MM.1S (cell line): ENCODE measurements around the gene SHMT1.
"Not testable (repeated sequence)": the region's sequence is repeated elsewhere in the genome, so short reads cannot be mapped to it uniquely, and the experiment has no call there.

ENCODE experiments used
- EZH2 ChIP-seq: fragments of 300-600 bp; sonication (generic); optimal IDR thresholded peaks from 2 replicates; pipeline ENCODE3; 2017; ENCODE audit warnings: low read depth, mild to moderate bottlenecking, antibody characterized with exemption, low read length, mixed read lengths
- TF ChIP-seq, protein P1 (sequence below): fragments of 300-600 bp; sonication (generic); IDR thresholded peaks from 2 replicates; pipeline ENCODE4 v1.5.1; 2016; ENCODE audit warnings: antibody characterized with exemption, low read length, mixed read lengths

DNA sequence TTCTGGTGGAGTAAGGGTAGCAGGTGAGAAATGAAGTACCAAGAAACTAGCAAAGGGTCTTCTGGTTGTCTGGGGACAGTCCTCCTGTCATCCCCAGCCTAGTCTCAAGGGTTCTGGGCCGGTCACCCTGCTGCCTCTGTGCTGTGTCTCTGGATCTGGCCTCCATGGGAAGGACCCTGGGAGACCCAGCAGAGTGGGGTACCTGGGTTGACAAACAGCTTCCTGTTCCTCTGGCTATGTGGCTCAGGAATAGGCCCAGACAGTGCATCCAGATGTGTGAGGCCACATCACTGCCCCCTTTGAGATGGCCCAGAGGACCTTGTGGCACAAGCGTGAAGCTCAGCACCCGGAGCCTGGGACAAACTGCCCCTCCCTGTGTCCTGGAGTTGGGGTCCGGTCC lies 24.9 kb upstream of the SHMT1 start:
- TF ChIP-seq, protein P1, sequence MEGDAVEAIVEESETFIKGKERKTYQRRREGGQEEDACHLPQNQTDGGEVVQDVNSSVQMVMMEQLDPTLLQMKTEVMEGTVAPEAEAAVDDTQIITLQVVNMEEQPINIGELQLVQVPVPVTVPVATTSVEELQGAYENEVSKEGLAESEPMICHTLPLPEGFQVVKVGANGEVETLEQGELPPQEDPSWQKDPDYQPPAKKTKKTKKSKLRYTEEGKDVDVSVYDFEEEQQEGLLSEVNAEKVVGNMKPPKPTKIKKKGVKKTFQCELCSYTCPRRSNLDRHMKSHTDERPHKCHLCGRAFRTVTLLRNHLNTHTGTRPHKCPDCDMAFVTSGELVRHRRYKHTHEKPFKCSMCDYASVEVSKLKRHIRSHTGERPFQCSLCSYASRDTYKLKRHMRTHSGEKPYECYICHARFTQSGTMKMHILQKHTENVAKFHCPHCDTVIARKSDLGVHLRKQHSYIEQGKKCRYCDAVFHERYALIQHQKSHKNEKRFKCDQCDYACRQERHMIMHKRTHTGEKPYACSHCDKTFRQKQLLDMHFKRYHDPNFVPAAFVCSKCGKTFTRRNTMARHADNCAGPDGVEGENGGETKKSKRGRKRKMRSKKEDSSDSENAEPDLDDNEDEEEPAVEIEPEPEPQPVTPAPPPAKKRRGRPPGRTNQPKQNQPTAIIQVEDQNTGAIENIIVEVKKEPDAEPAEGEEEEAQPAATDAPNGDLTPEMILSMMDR = not testable (repeated sequence)
- not testable (repeated sequence) for TF ChIP-seq EZH2
